ENCODE data around the gene ACCS.
A peak's percentile ranks its signal among the peaks of the same experiment; 100 is the strongest.

Gene ACCS, protein sequence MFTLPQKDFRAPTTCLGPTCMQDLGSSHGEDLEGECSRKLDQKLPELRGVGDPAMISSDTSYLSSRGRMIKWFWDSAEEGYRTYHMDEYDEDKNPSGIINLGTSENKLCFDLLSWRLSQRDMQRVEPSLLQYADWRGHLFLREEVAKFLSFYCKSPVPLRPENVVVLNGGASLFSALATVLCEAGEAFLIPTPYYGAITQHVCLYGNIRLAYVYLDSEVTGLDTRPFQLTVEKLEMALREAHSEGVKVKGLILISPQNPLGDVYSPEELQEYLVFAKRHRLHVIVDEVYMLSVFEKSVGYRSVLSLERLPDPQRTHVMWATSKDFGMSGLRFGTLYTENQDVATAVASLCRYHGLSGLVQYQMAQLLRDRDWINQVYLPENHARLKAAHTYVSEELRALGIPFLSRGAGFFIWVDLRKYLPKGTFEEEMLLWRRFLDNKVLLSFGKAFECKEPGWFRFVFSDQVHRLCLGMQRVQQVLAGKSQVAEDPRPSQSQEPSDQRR

GRCh38 chr11:44065841-44066731 lies at the start of gene ACCS:
ACCS (plus strand) TSS chr11:44066270; CDS start chr11:44067628, 1,358 bp downstream.
- DNase-seq, result peak; percentile 83 to 87

DNA sequence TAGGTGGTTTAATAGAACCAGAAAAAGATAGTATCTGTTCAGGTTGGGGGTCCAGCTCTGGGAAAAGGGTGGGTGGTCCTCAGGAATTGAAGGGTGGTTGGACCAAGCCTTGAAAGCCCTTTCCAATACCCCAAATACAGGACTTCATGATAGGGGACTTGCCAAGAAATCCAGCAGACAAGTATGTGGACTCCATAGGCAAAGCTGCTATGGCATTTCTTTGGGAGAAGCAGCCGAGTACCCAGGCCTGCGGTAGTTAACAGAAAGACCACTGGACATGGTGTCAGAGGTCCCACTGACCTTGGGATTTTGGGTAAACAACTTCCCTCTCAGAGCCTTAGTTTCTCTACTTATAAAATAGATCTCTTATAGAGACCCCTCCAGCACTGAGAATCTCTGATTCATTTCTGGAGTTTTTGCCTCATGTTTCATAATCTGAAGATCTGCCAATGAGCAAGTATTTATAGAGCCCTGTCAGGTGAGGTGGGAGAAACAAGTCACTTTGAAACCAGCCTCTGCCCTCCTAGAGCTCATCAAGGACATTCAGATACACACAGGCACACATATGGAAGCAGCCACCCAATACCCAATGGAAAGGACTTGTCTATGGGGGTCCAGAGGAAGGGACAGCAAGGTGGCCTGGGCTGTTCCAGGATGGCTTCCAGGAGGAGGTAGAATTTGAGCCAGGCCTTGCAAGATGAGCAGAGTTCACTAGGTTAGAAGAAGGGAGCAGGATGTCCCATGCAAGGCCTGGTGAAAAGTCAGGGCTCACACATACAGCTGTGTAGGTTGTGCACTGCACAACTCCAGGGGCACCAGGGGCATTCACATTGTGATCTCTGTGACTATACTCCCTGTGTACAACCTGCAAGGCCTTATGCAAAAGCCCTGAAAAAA lies 49.3 kb upstream of the ACCS start:
- DNase-seq, result no peak

DNA sequence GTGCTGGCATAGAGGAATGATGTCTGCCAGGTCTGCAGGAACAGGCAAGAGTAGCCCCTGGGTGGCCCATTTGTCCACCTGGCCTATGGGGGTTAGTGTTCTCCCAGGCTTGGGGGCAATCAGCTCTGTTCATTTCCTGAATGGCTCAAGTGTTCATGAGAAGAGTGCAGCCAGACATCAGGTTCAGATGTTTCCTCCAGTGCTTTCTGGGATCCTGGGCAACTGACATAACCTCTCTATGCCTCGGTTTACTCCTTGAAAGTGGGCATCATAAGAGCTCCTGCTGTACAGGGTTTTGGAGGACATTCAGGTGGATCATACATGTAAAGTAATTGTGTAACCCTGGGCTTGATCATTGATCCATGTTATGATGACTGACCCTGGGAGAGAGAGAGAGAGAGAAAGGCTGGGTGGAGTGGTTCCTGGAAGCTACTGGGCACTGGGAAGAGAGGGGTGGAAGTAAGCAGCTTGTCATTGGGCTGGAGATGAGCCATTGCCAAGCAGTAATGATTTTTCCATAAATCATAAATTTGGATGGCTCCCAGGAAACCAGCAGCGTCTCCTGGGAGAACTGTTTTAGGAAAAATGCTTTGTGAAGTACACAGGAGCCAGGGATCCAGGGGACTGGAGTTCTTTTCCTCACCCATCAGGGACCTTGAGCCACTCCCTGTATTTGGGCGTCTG lies 48.5 kb upstream of the ACCS start:
- DNase-seq, result no peak

- DNase-seq, result no peak
Observed at GRCh38 chr11:44018127-44018521, 47.9 kb upstream of the ACCS start.

GRCh38 chr11:44018829-44019228 lies 47.2 kb upstream of the ACCS start:
- DNase-seq, result no peak

DNA sequence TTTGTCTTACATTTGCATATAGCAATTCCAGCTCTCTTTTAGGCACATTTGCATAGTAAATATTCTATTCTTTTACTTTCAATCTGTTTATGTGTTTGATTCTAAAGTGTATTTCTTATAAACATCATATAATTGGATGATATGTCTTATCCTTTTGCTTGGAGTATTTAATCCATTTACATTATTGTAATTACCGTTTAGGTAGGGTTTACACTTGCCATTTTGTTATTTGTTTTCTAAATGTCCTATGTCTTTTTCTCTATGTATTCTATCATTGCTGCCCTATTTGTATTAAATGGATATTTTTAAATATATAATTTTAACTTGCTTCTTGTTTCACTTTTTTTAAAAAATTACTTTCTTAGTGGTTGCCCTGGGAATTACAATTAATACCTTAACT lies 41.1 kb upstream of the ACCS start:
- DNase-seq, result no peak

GRCh38 chr11:44025727-44026126 lies 40.3 kb upstream of the ACCS start:
- no peak for DNase-seq

- no peak for DNase-seq
Observed at GRCh38 chr11:44028401-44028800, 37.7 kb upstream of the ACCS start.

GRCh38 chr11:44028816-44029506 lies 37.1 kb upstream of the ACCS start:
- DNase-seq, result no peak

DNA sequence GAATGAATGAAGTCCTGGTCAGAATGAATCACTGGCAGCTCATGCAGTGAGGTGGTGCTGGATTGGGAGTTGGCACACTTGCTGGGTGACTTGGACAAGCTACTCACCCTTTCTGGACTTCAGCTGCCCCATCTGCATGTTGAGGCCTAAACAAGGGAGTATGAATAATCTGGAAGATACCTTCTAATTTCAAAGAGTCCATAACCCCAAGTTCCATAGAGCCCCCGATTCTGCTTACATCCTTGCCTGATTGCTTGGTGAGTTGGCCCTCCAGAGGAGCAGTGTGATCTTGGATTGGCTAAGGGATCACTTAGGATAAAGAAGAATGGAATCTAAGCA lies 36.6 kb upstream of the ACCS start:
- DNase-seq, result no peak

GRCh38 chr11:44029977-44030911 lies 35.8 kb upstream of the ACCS start:
- DNase-seq, result no peak

GRCh38 chr11:44030996-44031395 lies 35.1 kb upstream of the ACCS start:
- no peak for DNase-seq

DNA sequence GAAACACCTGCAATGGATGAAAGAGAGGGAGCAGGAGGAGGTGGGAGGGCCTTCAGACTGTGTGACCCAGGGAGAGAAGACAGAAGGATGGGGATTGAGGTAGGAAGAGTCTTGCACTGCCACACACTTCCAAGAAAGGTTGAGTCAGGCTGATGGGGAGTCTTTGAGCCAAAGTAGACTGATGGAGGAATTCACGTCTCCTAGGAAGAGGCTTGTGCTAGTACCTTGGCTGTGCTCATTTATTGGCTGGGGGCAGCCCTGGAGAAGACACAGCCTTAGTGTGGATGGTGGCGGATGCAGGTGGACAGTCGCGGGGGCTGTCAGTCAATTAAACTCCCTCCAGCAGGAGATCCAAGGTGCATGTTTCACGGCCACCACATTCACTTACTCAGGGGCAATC lies 34.5 kb upstream of the ACCS start:
- DNase-seq, result no peak

GRCh38 chr11:44032299-44033085 lies 33.6 kb upstream of the ACCS start:
- no peak for DNase-seq

- no peak for DNase-seq
Observed at GRCh38 chr11:44033411-44033850, 32.6 kb upstream of the ACCS start.

GRCh38 chr11:44033856-44034255 lies 32.2 kb upstream of the ACCS start:
- no peak for DNase-seq

GRCh38 chr11:44034639-44035038 lies 31.4 kb upstream of the ACCS start:
- DNase-seq, result no peak

- peak; percentile 22 to 33 for DNase-seq
Observed at GRCh38 chr11:44036811-44037657, 29.0 kb upstream of the ACCS start.

GRCh38 chr11:44037658-44037998 lies 28.4 kb upstream of the ACCS start:
- no peak for DNase-seq

Measured in stimulated activated CD4-positive, alpha-beta T cell treated with anti-CD3 and anti-CD28 coated beads, Interleukin-2, amount 100 ng/mL, for 24 hours (primary cell).